CD4-positive, alpha-beta T cell treated with Interleukin-4 for 4 hours (primary cell): ENCODE measurements around the gene MZF1.

Experiments
- DNase-seq: peaks from one replicate; pipeline ENCODE4 v3.0.0-alpha.2; 2020

The MZF1 gene

DNA sequence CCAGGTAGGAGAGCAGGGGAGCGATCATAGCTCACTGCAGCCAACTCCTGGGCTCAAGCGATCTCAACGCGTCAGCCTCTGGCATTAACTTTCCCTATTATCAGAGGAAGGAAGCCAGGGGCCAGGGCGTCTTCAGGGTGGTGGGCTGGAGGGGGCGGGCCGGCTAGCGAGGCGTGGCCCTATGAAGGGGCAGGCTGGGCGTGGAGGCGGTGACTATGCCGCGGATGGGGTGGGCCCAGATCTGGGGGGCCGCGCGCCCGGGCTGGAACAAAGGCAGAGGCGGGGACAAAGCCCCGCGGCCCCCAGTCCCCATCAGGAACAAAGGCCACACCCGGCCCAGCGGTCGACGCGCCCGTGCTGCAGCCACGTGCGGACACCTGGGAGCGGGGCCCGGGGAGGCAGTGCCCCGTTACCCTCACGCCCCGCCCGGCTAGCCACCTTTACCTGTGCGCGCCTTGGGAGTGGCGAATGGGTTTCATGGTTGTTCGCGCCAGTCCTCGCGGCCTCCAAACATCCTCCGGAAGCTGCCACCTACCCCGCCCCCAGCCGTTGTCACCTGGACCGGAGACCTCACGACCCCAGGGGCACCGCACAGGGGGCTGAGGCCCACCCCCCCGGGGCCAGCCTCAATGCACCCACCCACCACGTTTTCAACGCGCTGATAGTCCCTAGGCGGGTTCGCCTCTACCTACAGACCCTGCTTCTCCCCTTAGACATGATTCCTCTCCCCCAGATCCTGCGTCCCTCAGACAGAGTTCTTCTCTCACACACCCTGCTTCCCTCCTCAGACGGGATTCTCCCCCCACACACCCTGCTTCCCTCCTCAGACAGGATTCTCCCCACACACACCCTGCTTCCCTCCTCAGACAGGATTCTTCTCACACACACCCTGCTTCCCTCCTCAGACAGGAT lies 34.6 kb downstream of the MZF1 start:
- no peak for DNase-seq

DNA sequence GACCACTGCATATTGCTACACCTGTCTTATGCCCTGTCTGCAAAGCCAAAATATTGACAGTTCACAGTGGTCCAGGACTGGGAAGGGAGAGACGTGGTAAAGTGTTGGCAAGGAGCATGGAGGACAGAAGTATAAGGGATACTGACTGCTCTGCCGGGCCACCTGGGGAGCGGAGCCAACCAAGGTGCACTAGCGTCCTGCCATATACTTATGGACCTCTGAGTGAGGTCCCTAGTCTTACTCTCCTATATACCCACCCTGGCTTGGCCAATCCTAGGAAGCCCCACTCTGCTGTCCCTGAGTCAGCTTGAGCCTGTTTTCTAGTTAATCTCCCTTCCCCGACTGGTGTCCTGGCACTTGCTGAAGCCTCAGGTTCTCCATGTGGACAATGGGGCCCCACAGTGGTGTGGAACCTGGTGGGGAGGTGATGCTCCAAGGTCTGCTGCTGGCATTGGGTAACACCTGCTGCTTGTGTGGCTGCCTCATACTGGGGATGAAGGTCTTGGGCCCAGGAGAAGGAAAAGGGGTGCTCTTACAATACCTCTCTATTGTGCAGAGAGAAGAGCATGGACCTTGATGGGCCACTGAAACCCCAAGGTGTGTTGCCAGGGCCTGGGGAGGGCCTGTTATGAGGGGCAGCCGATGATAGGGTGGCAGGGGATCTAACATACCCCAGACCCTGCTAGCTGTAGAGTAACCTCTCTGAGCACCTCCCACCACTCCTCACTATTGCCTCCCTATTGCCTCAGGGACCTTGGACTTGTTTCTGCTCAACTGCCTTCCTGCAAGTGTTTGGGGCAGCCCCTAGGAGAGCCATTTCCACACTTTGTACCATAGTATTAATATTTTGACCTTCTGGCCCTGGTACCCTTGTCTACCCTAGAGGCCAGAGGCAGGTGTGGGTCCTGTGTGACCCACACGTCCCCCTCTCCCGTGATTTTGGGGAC lies 36.0 kb downstream of the MZF1 start:
- DNase-seq = no peak

DNA sequence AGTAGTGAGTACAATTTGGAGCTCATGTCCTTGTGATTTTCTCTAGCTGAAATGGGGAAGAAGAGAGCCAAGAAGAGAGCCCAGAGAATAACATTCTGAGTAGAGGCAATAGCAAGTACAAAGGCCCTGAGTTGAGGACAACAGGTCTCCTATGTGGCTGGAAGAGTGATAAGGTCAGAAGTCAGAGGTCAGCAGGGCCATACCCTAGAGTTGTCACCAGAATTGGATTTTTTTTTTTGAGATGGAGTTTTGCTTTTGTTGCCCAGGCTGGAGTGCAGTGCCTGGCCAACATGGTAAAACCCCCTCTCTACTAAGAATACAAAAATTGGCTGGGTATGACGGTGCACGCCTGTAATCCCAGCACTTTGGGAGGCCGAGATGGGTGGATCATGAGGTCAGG lies 37.3 kb downstream of the MZF1 start:
- no peak for DNase-seq

DNA sequence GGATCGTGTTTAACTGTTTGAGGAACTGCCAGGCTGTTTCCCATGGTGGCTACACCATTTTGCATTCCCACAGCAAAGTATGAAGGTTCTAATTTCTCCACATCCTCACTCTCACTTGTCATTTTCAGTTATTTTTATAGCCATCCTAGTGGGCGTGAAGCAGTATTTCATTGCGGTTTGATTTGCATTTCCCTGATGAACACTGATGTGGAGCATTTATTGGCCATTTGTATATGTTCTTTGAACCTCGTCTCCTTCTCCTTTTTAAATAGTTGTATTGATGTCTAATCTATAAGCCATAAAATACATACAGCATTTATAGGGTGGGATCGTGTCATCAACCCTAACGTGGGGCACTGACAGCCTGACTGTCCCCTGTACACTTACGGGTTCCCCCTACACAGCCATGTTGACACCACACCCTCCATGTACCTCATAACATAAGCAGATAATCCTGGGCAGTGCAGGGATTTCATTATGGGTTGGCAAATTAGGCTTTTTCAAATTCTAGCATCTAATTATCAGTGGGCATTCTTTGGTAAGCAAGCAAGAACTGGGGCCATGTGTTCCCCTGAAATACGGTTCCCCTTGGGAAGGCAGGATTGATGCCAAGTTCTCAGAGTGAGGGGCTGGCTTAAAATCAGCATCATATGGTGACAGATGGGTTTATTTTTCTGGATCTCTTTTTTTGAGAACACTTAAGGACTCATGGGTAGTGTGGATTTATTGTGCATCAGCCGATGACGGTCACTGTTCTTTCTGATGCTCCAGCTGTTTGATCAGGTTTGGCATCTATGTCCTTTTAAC lies 41.9 kb downstream of the MZF1 start:
- DNase-seq = no peak

DNA sequence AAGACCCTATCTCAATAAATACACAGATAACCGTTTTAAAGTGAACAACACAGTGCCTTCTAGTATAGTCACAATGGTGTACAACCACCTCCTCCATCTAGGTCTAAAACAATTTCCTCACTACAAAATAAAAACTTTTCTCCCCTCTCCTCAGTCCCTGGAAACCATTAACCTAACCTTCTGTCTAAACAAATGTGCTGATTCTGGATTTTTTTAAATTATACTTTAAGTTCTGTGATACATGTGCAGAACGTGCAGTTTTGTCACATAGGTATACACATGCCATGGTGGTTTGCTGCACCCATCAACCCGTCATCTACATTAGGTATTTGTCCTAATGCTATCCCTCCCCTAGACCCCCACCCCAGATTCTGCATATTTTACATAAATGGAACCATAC lies 43.7 kb downstream of the MZF1 start:
- no peak for DNase-seq

DNA sequence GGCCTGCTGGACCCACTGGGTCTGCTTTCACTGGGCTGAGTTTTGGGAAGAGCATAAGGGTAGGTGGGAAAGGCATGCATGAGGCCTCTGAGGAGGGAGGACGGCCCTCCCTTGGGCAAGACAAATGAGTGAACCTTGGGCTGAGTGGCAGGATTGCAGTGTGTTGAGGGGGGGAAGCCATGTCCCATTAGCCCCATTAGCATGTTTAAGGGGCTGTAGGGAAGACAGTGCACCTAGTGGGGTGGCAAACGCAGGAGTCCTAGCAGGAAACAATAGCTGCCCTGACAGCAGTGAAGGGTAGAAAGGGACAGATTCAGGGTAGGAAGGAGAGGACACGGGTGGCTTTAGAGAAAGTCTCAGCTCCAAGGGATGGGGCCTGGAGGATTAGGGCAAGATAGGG lies 50.4 kb downstream of the MZF1 start:
- no peak for DNase-seq

DNA sequence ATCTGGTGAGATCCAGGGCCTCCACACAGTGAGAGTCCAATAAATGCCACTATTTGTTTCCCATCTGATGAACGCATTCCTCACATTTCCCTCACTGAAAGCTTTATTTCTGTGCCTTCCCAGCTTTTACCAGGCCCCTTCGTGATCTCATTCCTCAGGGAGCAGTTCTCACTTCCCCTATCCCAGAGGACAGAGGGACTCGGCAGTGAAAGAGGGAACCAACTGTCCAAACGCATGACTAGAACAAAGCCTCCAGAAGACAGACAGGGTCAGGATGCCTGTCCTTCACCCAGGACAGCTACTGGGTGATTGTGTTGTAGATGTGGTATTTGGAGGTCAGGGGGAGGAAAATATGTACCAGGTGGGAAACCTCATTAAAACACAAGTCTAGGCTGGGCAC lies 51.5 kb downstream of the MZF1 start:
- DNase-seq = no peak

DNA sequence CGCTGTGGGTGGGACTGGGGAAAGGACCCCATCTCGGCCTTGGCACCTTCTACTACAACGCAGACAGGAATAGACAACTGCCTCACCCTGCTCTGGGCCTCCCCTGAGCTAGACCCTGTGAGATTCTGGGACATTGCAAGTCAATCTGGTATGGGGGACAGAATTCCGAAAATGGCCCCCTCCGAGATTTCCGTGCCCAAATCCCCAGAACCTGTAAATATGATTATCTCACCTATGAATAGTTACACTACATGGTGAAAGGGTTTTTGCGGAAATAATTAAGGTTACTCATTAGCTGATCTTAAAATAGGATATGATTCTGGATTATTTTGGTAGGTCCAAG lies 52.9 kb downstream of the MZF1 start:
- DNase-seq = no peak

DNA sequence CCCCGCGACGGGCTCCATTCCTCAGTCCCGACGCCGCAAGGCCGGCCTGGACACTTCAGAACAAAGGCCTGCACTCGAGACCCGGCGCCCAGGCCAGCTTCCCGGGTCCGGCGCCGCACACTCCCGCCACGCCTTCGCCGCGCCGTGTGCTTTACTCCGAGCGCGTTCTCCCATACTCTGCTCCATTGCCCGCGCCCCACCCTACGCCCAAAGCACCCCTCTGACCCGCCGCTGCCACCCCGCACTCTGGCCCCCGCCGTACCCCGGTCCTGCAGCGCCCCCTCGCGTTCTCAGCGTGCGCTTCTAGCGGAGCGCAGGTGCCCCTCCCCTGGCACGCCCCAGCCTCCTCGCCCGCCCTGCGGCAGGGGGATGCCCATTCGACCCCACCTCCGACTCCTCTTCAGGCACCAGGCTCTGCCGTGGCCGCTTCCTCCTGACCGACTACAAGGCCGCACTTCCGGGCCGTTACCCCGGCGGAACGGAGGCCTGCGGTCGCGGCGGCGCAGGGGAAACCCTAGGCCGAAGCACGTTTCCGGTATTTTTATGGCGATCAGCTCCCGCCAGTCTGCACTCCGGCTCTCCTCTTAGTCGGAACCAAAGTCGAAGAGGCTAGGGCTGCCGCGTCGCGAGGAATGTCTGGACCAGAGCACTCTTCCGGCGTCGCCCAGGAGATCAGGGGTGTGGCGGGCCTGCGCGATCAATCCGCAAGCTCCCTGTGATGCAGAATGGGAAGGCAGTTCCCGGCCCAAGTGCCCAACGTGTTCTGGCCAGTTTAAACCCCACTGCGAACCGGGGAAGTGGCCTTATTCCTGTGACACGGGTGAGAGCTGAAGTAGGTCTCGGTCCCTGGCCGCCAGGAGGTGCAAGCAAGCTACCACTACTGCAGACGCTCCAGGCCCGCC lies 53.5 kb downstream of the MZF1 start, which contains the start of gene ZBTB45:
Gene ZBTB45 (minus strand): TSS at position 456 of the 902 bp plus-strand sequence. CDS start 2,137 bp downstream, outside the sequence.
- DNase-seq = peak; percentile 94

DNA sequence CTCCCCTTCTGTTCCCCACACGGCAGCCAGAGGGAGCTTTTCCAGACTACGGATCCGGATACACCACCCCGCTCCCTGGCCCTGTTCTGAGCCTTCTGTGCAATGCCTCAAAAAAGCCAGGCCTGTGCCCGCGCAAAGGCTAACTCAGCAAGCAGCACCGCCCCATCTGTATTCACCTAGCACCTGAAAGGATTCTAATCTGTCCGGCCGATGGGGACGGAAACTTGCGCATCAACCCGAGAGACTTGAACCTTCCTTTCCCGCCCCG lies 54.1 kb downstream of the MZF1 start:
- peak; percentile 42 for DNase-seq

DNA sequence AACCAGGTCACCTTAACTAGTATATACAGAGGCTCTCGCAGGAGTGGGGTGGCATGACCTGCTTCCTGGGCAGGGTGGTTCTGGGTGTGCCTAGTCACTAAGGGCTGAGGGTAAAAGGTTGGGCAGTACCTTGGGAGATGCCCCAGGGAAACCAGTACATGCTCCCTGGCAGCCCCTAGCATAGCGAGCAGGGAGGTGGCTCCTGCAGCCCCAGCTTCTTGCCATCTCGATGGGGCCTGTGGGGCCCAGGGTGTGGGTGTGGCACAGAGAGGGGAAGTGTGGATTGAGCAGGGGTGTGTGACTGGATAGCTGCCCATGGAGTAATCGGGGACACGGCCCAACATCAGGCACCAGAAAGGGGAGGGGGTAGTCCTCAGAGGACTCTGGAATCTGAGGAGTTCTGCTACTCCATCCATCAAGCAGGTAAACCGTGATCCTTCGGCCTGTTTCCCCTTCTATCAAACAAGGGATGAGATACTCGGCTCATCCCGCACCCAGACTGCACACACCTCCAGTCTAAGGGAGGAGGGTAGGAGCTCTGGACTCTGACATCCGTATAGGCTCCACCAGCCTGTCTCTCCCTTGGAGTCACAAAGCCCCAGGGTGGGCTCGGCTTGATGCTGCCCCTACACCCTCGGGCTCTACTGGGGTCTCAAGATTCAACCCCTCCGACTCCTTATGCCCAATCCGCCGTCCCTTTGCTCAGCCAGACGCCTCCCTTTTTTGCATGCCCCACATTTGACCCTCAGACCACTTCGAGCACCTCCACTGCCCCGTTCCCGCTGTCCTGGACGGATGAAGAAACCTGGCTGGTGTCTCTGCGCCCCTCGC lies 54.7 kb downstream of the MZF1 start:
- no peak for DNase-seq

DNA sequence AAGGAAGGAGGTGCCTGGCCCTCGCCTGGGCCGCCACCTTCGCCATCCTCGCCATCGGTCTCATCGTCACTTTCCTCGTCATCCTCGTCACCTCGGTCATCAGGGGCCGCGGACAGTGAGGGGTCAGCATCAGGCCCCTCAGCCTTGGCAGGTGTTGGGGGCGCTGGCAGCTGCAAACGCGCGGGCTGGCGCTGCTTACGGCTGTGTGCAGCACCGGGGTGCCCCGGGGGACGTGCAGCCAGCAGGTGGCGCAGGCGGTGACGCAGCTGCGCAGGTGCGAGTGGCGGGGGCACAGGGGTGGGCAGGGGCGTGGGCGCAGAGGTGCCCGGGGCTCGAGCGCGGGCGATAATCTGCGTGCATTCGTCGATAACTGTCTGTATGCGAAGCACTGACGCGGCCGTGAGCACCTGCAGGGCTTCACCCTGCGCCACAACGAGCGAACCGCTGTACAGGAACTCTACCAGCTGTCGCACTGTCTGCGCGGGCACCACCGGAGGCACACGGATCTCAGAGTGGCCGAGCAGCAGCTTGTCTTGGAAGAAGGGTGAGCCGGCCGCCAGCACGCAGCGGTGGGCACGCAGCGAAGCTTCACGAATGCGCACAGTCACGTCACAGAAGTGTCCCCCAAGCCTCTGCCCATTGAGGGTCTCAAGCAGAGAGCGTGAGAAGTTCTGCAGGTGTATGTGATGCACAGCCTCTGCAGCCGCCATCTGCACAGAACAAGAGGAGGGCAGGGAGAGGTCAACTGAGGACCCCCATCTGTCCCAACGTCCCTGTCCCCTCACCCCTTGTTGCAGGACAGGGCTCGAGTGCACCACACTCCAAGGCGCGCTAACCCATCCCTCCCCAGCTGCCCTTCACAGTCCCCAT lies 55.9 kb downstream of the MZF1 start:
- DNase-seq = no peak

DNA sequence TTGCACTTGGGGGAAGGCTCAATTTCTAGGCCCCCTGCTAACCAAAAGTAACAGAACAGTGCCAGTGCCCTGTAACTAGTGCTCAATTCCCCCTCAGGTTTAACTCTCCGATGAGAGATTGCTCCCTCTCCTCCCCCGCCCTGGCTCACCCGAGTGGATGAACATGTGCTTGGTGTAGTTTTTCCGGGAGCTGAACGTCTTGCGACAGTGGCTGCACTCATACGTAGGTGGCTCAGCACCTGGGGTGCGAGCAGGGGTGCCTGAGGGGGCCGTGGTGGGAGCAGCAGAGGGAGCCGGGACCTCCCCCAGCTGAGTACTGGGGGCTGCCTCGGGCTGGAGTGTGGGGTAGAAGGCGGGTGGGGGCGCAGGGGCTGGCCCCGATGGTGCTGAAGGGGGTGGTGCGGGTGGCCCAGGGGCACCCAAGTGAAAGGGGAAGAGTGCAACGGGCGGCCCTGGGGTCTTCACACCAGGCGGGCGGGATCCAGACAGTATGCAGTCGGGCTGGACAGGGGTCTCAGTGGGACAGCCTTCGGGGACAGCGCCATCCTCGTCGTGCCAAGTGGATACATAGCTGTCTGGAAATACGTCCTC lies 56.8 kb downstream of the MZF1 start:
- no peak for DNase-seq

DNA sequence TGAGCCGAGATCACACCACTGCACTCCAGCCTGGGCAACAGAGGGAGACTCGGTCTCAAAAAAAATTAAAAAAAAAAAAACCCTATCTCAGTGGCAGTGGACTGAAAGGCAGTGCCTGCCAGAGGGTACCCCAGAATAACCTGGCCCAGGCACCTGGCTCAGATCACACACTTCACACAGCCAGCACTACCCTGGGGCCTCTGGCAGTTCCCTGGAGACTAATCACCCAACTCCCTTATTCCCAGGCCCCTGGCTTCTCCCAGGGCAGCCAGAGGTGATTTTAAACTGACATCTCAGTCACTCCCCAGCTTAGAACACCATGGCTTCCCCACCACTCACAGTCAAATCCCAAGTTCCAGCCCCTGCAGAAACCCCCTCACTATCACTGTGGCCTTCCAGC lies 57.9 kb downstream of the MZF1 start:
- DNase-seq = no peak

DNA sequence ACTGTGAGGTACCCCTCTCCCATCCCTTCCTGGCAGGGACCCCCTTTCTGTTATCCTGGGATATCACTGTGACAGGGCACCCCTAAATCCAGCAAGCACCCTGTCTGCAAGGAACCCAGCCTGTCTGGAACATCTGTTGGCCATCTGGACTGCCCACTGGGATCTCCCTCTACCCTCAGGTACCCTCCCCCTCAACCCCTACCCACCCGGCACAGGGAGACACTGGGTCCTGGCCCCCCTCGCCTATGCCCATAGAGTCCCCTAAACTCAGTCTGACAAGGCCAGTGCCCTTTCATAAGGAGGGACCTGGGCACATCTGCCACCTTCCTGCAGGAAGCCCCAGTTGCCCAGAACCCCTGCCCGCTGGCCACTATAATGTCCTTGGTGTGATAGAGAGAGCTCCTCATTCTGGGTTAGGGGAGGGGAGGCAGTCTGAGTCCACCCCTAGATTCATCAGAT lies 58.5 kb downstream of the MZF1 start:
- DNase-seq = no peak

DNA sequence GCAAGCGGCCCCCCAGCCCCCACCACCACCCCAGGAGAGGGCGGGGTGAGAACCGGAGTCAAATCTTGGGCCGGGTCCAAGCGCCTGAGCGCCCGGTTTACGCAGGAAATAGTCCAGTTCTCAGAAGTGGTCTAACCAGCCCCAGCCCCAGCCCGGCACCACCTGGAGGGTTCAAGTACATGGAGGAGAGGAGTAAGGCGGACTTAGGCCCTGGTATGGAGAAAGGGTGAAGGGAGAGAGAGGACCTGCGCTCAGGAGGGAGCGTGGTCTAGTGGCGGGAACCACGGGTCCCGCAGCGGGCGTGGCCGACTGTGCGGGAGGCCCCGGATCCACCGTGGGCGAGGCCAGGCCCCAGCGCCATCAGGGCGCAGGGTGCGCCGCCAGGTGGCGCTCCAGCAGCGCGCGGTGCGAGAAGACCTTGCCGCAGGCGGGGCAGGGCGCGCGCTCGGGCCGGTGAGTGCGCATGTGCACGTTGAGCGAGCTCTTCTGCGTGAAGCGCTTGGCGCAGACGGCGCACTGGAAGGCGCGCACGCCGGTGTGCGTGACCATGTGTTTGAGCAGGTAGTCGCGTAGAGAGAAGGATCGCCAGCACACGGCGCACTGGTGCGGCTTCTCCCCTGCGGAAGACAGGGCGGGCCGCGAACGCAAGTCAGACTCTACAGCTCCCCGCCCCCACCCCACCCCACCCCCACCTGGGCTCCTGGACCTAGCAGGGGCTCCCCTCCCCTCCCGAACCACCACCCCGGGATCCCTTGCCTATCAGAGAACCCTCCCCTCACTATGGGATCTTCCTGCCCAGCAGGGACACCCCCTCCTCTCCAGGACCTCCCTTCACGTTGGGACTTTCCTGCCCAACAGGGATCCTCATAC lies 59.2 kb downstream of the MZF1 start:
- peak; percentile 92 for DNase-seq

DNA sequence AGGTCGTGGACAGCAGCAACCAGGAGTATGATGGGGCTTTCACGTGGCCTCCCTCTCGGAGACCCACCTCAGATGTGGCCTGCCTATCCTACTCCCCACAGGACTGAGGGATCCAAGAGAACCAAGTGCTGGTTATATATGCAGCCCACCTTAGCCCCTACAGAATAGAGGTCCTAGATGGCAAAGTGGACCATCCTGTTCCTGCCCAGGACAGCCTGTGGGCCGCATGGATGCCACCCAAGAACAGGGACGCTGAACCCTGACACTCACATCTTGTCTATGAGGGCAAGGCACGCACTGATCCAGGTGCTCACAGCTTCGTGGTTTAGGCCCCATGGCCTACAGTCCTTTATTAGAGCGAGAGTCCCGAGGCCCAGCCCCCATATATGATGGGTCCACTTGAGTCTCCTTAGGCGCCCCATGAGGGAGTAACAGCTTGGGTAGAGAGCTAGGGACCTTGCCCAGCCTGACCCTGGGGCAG lies 59.9 kb downstream of the MZF1 start:
- DNase-seq = no peak
